Stimulated activated naive CD8-positive, alpha-beta T cell treated with anti-CD3 and anti-CD28 coated beads, Interleukin-15, amount 100 ng/mL, for 72 hours (primary cell): ENCODE results near the gene TSPAN15.
"Not testable (repeated sequence)": the region's sequence is repeated elsewhere in the genome, so short reads cannot be mapped to it uniquely, and the experiment has no call there.

Experiments used
- ATAC-seq: fragments of 150-1000 bp; cut with Tn5 transposase; 2 replicates; pipeline ENCODE4 v1.10.0; 2021; ENCODE audit warnings: mild to moderate bottlenecking, moderate library complexity
- DNase-seq, 2 donors: peaks; one replicate each; pipeline ENCODE4 v3.0.0; 2021 to 2022
- H3K27ac Mint-ChIP-seq, 2 donors: one replicate each; pipeline ENCODE4 v1.8.0; 2022; ENCODE audit warnings: mild to moderate bottlenecking in 2 of 2, mixed read lengths in 2 of 2, moderate library complexity in 2 of 2
- H3K27me3 Mint-ChIP-seq: one replicate; pipeline ENCODE4 v1.8.0; 2022; ENCODE audit warnings: mixed read lengths
- H3K4me1 Mint-ChIP-seq: one replicate; pipeline ENCODE4 v1.8.0; 2022; ENCODE audit warnings: mild to moderate bottlenecking, mixed read lengths
- H3K4me3 Mint-ChIP-seq, 2 donors: one replicate each; pipeline ENCODE4 v1.8.0; 2022; ENCODE audit warnings: mild to moderate bottlenecking in 2 of 2, mixed read lengths in 2 of 2, moderate library complexity in 1 of 2
- H3K9me3 Mint-ChIP-seq, 2 donors: one replicate each; pipeline ENCODE4 v1.8.0; 2022; ENCODE audit warnings: mixed read lengths in 2 of 2

TSPAN15 gene

DNA sequence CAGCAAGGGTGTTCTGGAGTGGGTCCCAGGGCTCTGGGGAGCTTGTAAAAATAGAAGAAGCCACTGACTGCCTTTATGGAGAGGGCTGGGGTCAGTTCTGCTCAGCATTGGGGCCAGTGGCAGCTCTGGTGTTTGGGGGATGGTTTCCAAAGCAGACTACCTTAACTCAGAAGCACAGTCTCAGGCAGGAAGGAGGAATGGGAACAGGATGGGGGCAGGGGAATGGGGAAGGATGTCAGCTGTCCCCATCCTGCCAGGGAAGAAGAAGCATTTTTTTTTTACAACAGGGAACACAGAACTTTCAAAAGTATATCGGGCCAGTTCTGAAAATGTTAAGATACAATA lies 28.8 kb downstream of the TSPAN15 start:
- Mint-ChIP-seq H3K4me3 (no peak overlapping the region), H3K9me3 (no peaks in the 10 kb centered on the region), H3K27ac (no peak overlapping the region), H3K27me3 (no peaks in the 10 kb centered on the region), H3K4me1 (no peaks in the 10 kb centered on the region)
- DNase-seq (no peak), ATAC-seq (no peak)

DNA sequence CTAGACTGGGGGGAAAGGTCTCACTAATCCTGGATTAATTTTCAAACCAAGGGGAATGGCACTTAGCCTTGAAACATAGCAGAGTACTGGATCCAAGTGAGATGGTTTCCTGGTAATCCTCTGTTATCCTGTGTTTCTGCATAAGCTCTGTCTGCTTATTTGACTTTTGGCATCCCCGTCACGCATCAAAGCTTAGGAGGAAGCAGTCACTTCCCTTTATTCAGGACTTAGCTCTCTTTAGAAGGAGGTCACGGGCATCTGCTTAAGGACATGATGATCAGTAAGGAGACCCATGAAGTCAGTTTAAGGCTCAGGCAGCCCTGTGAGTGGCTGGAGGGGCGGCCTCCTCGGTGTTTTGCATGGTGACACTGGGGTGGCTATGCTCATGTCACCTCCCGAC lies 30.0 kb downstream of the TSPAN15 start:
- Mint-ChIP-seq H3K9me3 (no peaks in the 10 kb centered on the region), H3K4me3 (no peak overlapping the region), H3K27me3 (no peaks in the 10 kb centered on the region), H3K4me1 (no peaks in the 10 kb centered on the region), H3K27ac (no peak overlapping the region)
- no peak for DNase-seq
- ATAC-seq, result no peak

DNA sequence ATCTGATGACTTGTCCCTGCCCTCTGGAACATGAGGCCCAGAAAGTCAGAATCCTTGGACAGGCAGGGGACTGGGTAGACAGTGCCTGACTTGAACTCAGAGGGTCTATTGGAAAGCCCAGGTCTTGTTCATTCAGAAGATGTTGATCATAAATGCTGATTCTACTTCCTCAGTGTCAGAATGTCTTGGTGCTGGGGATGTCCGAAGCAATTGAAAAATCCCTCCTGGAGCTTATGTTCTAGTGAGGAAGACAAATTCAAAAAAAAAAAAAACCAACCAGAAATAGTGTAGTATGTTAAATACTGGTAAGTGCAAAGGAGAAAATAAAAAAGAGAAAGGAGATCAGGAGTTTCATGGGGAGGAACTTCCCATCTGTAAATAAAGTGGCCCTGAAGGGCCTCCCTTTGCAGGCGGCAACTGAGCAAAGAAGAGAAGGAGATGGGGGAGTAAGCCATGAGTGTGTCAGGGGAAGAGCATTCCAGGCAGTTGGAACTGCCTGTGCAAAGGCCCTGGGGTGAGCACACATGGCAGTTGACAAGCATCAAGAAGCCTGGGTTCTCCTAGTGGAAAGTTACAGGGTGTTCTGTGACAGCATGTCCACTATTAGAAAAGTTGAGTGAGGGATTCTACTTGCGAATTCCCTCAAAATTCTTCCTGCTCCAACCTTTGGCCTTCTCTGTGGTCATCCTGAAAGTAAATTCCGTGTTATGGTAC lies 30.7 kb downstream of the TSPAN15 start:
- Mint-ChIP-seq H3K27me3 (no peaks in the 10 kb centered on the region), H3K27ac (peak overlapping the region in 1 of 2 donors; percentile 2), H3K4me3 (no peak overlapping the region), H3K9me3 (no peaks in the 10 kb centered on the region), H3K4me1 (no peaks in the 10 kb centered on the region)
- DNase-seq (no peak), ATAC-seq (no peak)

DNA sequence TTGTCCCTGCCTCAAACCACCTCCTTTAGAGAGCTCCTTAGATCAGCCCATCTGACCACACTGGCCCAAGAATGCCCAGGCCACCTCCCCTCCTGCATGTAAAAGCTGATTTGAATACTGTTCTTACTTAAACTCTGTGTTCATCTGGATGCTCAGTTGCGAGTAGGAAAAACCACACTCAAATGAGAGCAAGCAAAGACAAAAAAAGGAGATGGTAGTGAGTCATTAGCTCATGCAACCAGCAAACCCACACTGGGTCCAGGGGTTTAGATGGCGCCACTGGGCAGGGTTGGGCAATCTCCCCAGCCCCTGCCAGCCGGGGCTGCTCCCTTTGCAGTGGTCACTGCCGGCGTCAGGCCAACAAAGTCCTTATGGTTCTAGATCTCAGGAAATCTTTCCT lies 32.7 kb downstream of the TSPAN15 start:
- Mint-ChIP-seq H3K4me1 (no peaks in the 10 kb centered on the region), H3K27me3 (no peaks in the 10 kb centered on the region), H3K4me3 (no peak overlapping the region), H3K27ac (peak overlapping the region in 1 of 2 donors; percentile 69), H3K9me3 (peaks cover 8 to 15% of the 10 kb centered on the region in 2 donors)
- ATAC-seq (no peak), DNase-seq (no peak)

DNA sequence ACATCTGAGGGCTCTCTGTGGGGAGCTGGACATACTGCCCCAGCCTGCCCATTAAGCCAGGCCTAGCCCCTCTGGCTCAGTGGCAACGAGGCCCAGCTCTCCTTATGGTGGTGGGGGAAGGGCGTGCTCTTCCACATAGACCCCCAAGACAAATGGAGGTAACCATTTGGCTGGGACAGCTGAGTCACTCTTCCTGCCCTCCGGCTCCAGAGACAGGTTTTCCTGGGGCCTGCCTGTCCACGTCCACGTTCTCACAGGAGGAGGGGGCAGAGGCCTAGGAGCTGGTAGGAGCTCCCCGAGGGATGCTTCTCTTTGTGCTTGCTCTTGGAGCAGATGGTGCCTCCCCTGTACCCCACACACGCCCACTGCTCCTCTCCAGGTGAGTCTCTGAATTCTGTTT lies 33.5 kb downstream of the TSPAN15 start:
- Mint-ChIP-seq H3K4me1 (no peaks in the 10 kb centered on the region), H3K27ac (peak overlapping the region in 1 of 2 donors; percentile 22), H3K27me3 (no peaks in the 10 kb centered on the region), H3K4me3 (no peak overlapping the region), H3K9me3 (peaks cover 8 to 16% of the 10 kb centered on the region in 2 donors)
- DNase-seq, result no peak
- no peak for ATAC-seq

DNA sequence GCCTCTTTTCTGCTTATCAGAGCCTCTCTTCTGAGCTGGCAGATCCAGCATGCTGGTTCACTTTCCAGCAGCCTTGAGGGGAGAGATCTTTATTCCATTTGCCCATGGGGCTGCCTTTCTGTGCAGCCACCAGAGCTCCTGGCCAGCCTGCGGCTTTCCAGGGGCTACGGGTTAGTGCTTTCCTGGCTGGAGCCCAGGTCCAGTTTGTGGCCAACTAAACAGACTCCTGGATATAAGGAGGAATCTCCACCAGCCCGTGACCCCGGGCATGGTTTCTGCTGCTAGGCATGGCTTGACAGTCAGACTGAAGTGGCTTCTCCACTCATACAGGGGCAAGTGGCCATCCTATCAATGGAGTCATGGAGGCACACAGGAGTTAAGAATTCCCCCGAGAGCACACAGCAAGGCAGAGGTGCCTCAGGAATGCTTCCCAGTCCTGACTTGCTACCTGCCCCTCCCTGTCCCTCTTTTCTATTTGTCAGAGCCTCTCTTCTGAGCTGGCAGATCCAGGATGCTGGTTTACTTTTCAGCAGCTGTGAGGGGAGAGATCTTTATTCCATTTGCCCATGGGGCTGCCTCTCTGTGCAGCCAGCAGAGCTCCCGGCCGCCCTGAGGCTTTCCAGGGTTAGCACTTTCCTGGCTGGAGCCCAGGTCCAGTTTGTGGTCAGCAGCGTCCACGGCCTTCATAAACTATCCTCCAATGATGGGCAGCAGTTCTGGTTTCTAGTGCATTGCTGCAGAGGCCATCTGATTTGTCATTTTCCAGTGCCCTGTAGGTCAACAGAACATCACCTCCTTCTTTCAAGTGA lies 35.9 kb downstream of the TSPAN15 start:
- no peaks in the 10 kb centered on the region for H3K4me1 Mint-ChIP-seq
- DNase-seq, result no peak
- H3K4me3 Mint-ChIP-seq, result no peak overlapping the region
- no peak for ATAC-seq
- no peaks in the 10 kb centered on the region for H3K27me3 Mint-ChIP-seq
- H3K9me3 Mint-ChIP-seq, result peaks cover 8 to 16% of the 10 kb centered on the region in 2 donors
- no peak overlapping the region for H3K27ac Mint-ChIP-seq

DNA sequence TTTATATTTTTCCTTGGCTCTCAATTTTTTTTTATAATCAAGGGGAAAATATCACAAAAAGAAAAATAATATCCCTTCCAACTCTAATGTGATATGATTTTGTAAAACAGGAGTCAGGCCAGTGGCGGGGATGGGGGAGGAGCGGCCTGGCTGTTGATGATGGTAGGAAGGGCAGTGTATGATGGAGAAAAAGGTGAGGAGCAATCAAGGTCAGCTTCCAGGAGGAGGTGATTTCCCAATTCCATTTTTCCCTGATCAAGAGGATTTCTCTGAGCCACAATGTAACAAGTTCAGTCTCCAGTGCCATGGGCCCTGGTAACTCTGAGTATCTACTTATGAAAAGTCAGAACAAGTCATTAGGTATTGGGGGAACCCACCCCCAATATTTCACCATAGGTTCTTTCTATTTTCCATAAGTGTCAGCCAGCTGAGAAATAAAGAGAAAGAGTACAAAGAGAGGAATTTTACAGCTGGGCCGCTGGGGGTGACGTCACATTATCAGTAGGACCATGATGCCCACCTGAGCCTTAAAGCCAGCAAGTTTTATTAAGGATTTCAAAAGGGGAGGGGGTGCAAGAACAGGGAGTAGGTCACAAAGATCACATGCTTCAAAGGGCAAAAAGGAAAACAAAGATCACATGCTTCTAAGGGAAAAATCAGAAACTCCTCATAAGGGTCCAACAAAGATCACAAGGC lies 37.0 kb downstream of the TSPAN15 start:
- H3K9me3 Mint-ChIP-seq, result peaks cover 8 to 16% of the 10 kb centered on the region in 2 donors
- not testable (repeated sequence) for H3K27me3 Mint-ChIP-seq, H3K4me1 Mint-ChIP-seq, ATAC-seq, H3K4me3 Mint-ChIP-seq, DNase-seq, H3K27ac Mint-ChIP-seq

DNA sequence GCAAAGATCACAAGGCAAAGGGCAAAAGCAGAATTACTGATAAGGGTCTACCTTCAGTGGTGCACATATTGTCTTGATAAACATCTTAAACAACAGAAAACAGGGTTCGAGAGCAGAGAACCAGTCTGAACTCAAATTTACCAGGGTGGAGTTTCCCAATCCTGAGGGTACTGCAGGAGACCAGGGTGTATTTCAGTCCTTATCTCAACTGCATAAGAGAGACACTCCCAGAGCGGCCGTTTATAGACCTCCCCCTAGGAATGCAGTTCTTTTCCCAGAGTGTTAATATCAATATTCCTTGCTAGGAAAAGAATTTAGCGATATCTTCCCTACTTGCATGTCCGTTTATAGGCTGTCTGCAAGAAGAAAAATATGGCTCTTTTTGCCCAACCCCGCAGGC lies 37.6 kb downstream of the TSPAN15 start:
- not testable (repeated sequence) for DNase-seq, H3K4me1 Mint-ChIP-seq, H3K27me3 Mint-ChIP-seq, ATAC-seq, H3K27ac Mint-ChIP-seq, H3K4me3 Mint-ChIP-seq
- peaks cover 8 to 16% of the 10 kb centered on the region in 2 donors for H3K9me3 Mint-ChIP-seq

DNA sequence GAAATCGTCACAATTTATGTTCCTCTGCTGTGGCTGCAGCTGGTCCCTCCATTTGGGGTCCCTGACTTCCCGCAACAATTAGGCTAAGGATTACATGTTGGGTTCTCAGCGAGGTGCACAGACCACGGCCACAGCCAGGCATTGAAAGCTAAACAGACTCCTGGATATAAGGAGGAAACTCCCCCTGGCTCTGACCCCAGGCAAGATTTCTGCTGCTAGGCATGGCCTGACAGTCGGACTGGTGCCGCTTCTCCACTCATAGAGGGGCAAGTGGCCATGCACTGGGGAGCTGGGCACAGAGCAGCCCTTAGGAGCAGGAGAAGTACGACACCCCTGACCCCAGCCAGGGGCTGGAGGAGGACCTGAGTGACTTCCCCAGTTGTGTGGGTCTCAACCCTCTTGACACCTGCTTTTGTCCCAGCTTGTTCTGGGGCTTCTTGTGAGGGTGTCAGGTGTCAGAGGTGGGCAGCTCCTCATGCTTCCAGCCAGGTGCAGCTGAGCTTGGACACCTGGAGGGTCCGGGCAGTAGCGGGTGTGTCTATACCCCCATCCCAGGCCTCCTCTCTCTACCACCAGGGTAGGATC lies 38.3 kb downstream of the TSPAN15 start:
- H3K9me3 Mint-ChIP-seq, result peaks cover 8 to 16% of the 10 kb centered on the region in 2 donors
- no peaks in the 10 kb centered on the region for H3K27me3 Mint-ChIP-seq
- H3K4me3 Mint-ChIP-seq, result no peak overlapping the region
- no peak overlapping the region for H3K27ac Mint-ChIP-seq
- H3K4me1 Mint-ChIP-seq, result no peaks in the 10 kb centered on the region
- ATAC-seq (no peak), DNase-seq (no peak)

DNA sequence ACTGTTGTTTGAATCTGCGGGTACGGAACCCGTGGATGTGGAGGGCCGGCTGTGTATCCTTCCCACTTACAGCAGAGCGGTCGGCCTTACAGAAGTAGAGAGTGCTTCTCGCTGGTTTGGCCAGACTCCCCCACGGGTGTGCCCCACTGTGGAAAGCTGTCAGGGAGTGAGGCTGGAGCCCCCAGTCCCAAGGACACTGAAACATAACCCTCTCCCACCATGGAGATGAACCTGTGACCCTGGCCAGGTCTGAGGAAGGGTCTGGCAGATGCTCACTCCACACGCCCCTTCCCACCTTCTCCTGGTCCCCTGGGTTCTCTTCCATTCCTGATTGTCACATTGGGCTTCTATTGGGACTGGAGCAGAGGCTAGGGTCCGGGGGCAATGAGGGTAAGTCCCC lies 39.6 kb downstream of the TSPAN15 start:
- no peaks in the 10 kb centered on the region for H3K27me3 Mint-ChIP-seq
- ATAC-seq (no peak), DNase-seq (no peak)
- H3K27ac Mint-ChIP-seq, result no peak overlapping the region
- no peaks in the 10 kb centered on the region for H3K4me1 Mint-ChIP-seq
- no peak overlapping the region for H3K4me3 Mint-ChIP-seq
- peaks cover 8 to 16% of the 10 kb centered on the region in 2 donors for H3K9me3 Mint-ChIP-seq

DNA sequence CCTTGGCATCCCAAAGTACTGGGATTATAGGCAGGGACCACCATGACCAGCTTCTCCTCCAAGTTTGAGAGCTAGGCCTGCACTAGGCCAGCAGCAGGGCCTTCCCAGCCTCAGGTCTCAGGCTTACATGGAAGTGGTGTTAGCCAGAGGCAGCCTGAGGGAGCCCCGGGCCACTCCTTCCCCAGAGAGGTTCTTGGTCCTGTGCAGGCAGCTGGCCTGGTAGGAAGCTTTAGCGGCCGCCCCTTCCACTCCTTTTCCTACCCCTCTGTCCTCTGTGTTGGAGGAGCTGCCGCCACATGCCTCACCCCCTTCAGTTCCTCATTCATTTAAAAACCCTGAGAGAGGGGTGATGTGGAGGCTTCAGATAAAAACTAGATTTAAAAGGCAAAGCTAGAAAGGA lies 40.3 kb downstream of the TSPAN15 start:
- no peak for ATAC-seq
- no peak for DNase-seq
- Mint-ChIP-seq H3K9me3 (peaks cover 8 to 16% of the 10 kb centered on the region in 2 donors), H3K27ac (no peak overlapping the region), H3K4me1 (no peaks in the 10 kb centered on the region), H3K4me3 (no peak overlapping the region), H3K27me3 (no peaks in the 10 kb centered on the region)

DNA sequence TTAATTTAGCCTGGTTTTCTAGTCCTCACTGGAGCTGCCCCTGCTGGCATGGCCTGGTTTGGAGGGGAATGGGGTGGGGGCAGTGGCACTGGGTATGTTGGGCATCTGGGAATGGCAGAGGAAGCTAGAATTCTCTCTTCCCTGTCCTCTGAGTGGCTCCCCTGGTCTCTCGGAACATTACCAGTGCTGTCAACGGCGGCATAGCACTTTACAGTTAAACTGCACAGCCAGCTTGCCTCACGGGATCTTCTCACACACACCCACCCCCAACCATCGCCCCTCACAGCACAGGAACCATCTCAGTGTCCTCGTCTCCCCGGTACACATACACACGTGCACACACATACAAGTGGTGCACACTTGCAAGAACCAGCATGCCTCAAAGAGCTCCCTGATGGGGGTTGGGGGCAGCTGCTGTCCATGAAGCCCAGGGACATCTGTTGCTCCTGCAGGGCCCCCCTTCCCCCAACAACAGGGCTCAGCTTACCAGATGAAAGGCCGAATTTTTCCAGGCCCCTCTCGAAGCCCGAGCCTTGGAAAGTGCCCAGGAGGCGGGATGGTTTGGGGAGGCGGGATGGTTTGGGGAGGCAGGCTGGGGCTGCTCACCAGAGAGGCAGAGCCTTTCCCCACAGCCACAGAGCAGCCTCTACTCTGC lies 41.0 kb downstream of the TSPAN15 start:
- Mint-ChIP-seq H3K4me3 (no peak overlapping the region), H3K27me3 (no peaks in the 10 kb centered on the region), H3K4me1 (no peaks in the 10 kb centered on the region), H3K9me3 (peaks cover 8 to 16% of the 10 kb centered on the region in 2 donors), H3K27ac (peak overlapping the region in 1 of 2 donors; percentile 85)
- no peak for DNase-seq
- no peak for ATAC-seq

DNA sequence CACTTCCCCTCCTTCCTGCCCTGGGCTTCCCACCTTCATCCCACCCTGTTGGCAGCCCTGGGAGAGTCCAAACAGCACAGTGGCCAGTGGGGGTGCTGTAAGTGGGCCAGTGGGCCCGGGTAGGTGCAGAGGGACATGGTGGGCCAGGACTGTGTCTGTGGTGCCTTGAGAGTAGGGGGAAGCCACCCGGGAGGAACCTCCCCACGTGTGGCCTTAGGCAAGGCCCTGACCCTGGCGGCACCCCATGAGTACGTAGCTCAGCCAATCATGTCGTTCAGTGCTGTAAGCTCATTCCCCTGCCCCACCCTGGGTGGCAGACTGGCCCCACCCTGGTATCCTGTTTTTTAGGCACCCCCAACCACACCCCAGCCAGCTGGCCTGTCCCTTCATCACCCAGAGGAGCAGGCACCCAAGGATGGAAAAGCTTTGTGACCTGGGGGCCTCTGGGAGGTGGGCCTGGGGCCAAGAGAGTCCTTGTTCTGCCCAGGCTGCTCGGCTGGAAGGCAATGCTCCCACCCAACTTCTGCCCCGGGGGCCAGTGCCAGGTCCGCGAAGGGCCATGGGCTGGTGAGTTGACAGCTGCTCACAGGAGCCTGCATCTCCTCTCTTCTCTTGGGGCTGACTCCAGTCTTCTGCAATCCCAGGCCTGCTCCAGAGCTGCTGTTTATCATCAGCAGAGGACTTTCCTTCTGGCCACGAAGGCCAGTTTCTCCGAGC lies 41.6 kb downstream of the TSPAN15 start:
- peak overlapping the region in 1 of 2 donors; percentile 57 for H3K27ac Mint-ChIP-seq
- no peak overlapping the region for H3K4me3 Mint-ChIP-seq
- peaks cover 8 to 12% of the 10 kb centered on the region in 2 donors for H3K9me3 Mint-ChIP-seq
- peaks cover 3% of the 10 kb centered on the region for H3K4me1 Mint-ChIP-seq
- ATAC-seq (no peak), DNase-seq (no peak)
- H3K27me3 Mint-ChIP-seq, result no peaks in the 10 kb centered on the region

DNA sequence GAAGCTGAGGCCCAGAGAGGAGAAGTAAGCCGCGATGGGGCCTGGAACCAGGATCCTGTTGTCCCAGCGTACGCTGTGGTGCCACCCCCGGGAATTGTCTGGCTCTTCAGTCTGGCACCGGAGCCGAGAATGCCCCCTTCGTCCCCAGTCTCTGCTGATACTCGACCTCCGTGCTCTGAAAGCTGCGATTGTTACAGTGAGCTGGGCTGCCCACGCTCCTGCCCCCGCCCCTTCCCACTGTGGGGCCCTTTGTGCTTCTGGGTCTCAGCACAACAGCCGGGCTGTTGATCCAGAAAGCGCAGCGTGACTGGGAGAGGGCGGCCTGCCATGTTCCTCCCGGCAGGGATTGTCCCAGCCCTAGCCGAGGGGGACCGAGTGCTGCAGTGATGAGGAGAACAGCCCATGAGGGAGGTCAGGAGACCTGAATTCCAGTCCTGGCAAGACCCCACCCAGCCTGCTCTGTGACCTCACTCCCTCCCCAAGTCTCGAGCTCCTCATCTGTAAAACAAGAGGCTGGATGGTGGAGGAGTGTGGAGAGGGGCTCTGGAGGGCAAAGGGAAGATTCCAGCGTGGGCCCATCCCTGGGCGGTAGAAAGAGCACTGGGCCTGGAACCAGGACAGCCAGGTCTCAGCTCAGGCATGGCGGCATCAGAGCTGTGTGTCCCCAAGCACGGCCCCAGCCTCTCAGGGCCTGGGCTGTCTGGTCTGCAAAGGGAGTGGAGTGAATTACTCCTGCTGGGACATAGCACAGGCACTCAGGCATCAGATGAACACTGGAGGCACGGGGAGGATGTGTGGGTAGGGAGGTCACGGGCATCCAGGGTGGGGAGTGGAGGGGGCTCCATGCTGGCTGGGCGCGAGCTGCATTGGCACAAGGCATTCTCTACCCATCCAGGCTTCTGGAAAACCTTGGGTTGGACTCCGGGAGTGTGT lies 43.6 kb downstream of the TSPAN15 start:
- ATAC-seq, result no peak
- Mint-ChIP-seq H3K27ac (no peak overlapping the region), H3K27me3 (no peaks in the 10 kb centered on the region), H3K4me3 (no peak overlapping the region), H3K9me3 (no peaks in the 10 kb centered on the region), H3K4me1 (peaks cover 10% of the 10 kb centered on the region)
- DNase-seq, result no peak
